ENCODE results near the gene SENP1.

SENP1 gene

DNA sequence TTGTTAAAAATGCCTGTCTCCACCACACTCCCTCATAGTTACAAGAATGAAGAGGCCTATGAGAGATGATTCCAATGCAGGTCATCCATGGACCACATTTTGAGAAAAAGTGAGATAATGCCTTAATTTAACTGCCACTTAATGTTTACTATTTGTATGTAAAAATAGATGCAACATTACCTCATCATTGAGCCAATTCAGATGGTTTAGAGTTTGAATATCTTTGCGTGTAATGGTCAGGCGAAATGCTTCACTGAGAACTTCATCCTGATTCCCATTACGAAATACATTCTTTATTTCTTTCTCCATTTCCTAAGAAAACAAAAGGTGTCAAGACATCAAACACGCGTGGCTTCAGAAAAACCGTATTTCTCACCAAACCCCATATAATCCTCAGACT, 42.3 kb downstream of the SENP1 start:
- DNase-seq = no peak

DNA sequence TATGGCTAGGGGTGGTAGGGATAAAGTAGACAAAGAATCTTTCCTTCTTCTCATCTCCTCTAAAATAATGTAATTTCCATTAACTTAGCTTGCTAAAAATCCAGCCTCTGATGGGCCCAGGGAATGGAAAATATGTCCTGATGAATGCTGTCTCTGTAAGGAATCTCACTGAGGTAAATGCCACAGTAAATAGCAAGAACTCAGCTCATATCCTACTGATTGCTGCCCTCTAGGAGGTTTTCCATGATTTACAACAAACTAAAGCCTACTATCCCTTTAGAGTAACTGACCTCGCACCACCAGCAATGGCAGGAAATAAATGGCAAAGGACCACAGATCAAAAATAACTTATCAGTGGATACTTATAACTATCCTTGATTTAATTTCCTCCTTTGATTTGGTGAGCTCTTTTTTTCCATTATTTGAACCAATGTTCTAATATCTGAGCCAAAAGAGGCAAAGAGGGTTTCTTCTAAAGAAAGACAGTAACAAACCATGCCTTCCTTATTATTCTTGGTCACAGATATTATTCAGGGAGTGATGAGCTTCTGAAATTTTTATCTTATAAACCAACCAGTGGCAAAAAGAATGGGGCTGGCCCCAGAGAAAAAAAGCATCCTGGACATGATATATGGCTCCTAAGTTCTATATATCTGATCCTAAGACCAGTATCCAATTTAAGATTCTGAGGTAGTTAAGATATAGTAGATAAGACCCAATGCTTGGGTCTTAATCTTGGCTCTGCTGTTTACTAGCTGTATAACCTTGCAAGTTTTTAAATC, 43.8 kb downstream of the SENP1 start:
- DNase-seq = no peak

DNA sequence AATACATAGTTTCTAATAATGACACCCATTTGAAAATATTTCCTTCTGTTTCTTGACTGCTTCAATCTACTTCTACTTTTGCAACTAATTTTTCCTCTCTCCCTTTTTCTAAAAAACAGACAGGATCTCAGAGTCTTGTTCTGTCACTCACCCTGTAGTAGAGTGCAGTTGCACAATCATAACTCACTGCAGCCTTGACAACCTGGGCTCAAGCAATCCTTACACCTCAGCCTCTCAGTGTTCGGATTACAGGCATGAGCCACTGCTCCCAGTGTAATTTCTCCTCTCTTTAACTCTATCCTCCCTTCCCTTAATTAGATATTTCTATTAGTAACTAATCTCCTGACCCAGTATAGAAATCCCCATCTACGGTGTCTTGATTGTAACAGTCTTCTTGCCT, 45.4 kb downstream of the SENP1 start:
- DNase-seq = no peak

DNA sequence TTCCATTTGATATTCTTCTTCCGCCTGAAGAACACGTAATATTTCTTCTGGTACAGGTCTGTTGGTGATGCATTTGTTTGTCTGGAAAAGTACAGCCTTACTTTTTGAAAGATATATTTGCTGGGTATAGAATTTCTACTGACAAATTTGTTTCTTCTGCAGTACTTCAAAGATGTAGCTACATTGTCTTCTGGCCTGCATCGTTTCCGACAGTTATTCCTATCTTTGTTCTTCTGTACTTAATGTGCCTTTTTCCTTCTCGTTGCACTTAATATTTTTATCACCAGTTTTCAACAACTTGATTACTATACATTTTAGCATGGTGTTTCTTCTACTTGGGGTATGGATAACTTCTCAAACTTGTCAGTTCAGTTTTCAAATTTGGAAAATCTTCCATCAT, 47.1 kb downstream of the SENP1 start:
- no peak for DNase-seq

DNA sequence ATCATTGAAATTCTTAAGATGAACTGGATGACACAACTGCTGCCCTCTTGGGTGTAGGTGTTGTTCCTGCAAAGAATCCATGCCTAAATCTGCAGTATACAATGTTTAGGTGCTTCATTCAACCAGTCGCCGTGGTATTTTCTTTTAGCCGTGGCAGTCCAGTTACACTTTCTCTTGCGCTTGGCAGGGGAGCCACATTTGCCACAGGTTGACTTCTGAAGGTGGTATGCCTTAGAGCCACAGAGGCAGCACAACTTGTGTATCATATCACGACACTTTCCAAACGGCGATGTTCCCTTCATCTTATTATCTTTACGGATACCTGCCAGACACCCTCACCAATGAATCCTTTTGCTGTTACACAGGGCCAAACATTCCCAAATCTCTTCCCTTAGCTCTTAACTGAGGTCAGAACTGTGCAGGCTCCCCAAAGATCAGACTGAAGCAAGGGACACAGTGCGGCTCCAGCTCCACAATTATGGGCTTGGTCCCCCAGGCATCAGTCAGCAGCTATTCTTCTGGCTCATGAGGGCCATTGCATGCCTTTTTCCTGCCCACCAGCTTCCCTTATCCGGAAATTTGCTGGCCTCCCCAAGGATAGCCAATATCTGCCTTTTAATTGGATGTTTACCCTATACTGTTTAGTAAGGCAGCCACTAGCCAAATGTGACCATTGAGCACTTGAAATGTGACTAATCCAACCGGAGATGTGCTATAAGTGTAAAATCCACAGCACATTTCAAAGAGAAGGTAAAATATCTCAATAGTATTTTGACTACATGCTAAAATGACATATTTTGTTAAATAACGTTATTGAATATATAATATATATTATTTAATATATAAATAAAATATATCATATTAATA, 50.7 kb downstream of the SENP1 start:
- DNase-seq = no peak

DNA sequence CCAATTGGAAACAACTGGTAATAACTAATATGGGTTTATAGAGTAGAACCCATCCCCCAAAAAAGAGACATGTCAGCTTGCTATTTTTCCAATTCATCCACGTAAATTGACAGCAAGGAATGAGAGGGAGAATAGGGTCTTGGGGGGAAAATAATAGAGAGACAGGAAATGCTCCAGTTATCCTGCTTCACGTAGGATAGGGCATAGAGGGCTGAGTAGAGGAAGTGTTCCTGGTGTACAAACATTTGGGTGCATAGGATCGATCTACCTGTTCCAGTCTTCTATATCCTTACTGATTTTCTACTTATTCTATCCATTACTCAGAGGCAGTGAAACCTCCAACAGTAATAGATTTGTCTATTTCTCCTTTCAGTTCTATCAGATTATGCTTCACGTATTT, 52.0 kb downstream of the SENP1 start:
- DNase-seq = no peak

DNA sequence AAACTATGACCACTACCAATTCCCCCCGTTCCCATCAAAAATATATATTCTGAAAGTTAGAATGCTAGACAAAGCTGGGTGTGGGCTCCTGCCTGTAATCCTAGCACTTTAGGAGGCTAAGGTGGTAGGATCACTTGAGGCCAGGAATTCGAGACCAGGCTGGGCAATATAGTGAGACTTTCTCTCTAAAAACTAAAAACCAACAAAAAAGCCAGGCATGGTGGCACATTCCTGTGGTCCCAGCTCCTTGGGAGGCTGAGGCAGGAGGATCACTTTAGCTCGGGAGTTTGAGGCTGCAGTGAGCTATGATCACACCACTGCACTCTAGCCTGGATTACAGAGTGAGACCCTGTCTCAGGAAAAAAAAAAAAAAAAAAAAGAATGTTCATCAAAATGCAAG, 52.8 kb downstream of the SENP1 start:
- DNase-seq = no peak

DNA sequence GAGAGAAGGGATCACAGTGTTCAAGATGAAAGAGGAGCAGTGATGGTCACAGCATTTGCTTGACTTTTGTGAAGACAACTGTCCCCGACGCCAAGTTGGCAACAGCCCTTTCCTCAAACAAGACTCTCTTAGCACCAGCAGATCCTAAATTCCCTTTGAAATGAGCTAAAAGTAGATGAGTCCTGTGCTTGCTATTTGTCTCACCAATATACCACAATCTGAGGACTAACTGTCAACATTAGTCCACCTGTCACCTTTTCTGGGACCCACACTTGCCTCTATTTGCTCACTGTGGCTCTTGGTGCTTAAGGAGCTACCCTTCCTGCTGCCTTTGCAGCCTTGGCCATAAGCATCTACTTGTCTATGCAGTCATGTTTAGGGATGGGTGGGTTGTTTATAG, 54.2 kb downstream of the SENP1 start:
- no peak for DNase-seq

DNA sequence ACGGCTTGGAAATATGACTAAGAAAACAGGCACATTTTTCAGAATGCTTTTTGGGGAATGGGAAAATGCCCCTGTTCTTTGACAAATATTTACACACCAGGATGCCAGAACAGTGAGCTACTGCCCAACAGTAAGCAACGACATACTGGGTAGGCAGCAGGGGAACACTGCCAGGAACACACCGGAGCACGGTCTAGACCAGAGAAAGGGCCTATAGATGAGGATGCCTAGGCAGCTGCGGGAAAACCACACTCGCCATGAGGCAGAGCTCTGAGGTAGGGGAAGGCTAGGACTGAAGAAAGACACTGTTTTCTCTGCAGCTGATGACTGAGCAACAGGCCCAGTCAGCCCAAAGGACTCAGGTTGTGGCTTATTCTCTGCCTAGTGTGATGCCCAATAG, 55.7 kb downstream of the SENP1 start:
- no peak for DNase-seq

DNA sequence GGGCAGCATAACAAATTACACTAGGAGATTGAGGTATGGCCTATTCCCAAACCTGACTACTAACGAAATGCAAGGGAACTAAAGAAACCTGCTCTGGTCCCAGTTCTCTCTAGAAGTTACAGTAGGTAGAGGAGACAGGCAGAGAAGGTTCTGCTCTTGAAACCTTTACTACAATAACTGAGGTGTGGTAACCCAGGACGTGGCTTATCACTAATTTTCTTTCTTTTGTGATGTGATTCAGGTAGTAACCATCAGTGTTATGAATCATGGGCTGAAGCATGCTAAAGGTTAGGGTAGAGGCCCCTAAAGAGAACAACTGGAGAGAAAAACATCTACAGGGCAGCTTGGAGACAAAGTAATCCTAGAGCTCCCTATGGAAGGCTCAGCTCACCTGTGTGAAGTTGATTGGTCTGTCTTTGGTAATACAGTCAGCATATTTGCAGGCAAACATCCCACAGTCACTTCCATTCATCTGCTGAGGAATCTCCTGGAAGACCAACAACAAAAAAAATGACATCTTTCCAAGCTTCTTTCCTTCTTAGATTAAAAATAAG, 59.8 kb downstream of the SENP1 start:
- no peak for DNase-seq

DNA sequence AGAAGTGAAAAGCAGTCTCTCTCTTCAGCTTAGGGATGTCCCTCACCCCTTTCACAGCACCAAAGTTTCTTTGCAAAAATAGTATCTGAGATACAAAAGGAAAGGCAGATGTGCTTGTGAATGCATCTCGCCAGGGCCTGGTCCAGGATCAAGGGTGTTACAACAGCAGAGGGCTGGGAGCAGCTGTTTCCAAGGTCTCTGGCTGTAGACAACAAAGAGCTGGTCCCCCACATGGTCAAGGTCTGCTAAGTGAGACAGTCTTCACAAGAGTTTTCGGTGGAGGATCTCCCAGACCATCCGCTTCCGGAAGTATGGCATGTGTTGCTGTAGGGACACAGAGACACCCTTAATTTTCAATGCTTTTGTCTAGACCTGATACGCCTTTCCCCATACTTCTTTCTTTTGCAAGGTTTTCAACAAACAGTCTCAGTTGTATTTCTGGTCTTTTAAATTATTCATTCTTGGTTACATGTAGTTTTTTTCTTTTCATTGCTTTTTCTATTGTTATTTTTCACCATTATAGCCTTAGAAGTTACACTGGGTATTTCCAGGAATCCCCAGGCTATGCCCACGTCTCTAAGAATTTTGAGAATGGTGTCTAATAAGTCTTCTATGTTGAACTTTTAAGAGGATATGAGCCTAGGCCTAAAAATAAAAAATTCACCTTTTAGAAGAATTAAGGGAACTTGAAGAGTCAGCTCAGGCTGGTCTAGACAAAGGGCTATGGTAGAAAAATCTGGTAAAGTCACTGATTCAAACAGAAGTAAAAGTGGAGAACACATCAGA, 60.6 kb downstream of the SENP1 start:
- no peak for DNase-seq

DNA sequence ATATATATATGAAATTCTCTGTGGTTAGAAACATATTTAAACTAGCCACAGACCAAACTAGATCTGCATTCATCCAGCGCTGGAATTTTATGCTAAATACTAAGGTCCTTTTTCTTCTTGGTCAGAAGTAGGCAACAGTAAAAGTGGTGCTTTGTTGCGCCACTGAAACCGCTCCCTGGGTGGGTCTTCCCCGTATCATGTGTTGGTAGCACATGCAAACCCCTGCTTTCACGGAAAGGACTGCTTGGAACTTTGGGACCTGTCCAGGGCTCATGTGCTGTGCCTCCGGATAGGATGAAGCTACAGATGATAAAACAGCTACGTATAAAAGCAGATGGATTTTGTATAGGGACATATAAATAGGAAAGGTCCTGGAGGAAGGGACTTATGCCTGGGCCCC, 61.5 kb downstream of the SENP1 start:
- no peak for DNase-seq

DNA sequence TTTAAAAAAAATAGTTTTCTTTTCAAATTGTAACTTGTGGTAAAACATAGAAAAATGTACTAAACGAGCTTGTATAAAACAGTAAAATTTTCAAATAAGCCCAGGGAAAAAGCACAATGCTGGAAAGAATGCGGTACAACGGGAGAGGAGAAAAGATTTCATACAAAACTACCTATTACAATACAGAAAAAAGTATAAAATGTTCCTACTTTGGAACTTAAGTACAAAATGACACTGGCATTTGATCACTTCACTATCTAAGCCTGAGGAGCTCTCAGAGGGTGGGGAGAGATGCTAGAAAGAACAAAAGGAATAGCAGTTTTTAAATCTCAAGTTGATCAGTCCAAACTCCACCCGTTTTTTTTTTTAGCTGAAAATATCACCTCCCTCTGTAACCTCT, 62.1 kb downstream of the SENP1 start:
- no peak for DNase-seq

DNA sequence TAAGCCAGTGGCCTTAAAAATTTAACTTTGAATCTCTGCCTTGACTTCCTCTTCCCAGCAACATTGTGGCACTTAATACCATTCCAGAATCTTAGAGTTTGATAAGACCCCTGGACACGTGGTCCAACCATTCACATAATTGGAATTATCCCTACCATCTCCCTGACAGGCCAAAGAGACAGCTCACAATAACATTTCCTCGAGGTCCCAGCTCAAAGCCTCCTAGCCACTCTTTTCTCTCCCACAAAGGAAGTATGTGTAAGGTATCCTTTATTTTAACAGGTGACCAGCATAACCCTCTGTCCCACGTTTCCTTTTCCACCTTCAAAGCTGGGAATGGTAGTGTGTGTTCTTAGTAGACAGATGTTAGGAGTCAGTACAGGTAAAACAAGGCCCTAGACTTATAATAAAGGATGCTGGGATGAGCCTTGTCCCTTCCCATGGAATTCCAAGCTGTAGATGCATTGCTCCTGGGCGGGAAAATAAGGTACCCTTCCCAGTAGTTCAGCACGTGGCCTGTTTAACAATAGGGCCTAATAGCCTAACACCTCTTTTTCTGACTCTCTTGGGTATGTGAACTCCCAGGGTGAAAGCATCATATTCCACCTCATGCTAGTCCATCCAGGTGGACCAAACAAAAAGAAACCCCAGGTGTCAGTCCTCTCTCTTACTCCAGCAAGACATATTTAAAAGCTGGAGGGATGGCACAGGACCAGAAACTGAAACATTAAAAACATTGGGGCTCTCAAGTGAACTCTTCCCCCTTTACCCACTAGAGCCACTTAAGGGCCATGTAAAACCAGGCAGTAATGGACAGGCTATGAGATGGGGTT, 64.1 kb downstream of the SENP1 start:
- DNase-seq = no peak

DNA sequence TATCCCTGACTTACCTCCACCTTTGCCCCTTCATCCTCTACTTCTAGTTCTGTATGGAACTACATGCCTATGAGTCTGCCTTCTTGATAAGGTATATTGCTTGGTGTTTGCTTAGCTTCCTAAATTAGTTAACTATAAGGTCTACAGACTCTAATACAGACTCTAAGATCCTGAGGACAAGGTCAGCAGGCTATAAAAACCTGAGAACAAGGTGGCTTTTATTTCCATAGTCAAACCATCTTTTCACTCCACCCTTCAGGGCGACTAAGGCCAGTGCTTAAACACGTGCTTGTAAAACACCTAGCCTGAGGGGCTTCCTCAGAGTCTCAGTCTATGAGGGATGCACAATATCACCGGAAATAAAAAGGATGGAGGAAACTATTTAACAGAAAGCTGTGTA, 65.5 kb downstream of the SENP1 start:
- DNase-seq = no peak

DNA sequence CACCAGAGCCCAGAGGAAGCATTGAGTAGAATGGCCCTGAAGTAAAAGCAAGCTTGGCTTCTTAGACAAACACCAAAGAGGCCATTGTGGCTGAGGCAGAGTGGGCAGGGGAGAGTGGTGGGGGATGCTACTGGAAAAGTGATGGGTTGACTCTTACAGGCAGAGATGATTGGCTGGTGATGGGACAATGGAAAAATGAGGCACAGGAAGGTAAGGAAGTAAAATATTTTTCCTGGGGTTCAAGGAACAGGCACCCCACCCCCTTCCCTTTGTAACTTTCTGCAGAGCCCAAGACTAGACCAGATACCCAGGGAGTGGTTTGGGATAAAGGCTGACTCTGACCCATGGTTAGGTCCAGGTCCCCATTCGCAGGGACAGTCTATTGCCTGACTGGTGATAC, 66.7 kb downstream of the SENP1 start:
- DNase-seq = no peak

DNA sequence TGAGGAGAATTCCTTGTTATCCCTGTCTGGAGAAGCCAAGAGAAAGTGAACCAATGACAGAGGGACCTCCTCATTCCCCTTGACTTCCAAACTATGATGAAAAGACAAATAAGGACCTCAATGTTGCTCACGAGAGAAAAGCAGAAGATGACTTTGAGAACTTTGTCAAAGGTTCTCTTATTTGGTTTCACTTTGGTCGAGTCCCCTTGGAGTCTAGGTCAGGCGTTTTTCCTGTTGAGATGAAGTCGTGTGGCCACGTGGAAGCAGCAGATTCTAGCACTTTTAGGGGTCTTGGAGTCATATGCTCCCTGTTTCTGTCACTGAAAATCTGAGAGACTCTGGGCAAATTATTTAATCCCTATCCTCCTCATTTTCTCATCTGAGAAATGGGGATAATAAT, 67.8 kb downstream of the SENP1 start:
- DNase-seq = no peak

DNA sequence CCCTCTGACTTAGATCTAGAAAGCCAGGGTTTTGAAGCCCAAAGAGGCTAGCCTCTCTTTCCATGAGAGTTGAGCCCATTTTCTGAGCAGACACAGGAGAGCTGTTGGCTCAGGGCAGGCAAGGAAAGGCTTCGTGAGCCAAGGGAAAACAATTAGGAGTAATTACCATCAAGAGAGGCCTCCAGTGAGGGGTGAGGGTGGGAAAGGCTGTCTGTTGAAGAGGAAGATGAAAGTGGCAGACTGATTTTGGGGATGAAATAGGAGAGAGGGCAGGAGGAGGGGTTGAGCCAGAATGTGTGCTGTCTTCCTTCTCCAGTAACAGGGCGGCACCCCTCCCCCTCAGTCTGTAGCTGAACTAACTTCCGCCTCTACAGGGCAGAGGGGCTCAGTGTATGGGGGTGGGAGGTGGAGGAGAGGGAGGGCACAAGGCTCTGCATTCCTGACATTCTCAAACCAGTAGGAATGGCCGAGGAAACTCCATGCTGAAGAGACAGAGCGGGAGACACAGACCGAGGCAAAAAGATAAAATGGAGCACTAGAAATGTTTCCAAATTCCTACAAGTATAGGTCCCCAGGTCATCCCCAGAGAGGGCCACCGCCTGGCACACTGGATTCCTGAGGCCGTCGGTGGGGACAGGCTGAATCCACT, 68.5 kb downstream of the SENP1 start:
- DNase-seq = no peak

DNA sequence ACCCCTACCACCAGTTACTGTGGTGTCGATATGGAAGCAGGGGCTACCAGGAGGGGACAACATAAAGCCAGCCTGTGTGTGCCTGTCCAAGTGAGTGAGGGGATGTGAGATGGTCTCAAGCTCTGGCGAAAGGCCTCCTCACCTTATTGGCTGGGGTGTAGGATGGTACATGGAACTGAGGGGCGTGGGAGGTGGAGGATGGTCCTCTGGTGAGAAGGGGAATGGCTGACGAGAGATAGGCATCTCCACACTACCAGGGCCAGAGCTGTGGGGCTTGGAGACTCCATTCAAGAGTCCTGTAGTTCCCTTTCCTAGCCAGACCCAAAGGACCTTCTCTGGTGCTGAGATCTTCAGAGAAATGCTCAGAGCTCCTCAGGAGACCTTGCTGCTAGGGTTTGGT, 69.1 kb downstream of the SENP1 start:
- DNase-seq = no peak

DNA sequence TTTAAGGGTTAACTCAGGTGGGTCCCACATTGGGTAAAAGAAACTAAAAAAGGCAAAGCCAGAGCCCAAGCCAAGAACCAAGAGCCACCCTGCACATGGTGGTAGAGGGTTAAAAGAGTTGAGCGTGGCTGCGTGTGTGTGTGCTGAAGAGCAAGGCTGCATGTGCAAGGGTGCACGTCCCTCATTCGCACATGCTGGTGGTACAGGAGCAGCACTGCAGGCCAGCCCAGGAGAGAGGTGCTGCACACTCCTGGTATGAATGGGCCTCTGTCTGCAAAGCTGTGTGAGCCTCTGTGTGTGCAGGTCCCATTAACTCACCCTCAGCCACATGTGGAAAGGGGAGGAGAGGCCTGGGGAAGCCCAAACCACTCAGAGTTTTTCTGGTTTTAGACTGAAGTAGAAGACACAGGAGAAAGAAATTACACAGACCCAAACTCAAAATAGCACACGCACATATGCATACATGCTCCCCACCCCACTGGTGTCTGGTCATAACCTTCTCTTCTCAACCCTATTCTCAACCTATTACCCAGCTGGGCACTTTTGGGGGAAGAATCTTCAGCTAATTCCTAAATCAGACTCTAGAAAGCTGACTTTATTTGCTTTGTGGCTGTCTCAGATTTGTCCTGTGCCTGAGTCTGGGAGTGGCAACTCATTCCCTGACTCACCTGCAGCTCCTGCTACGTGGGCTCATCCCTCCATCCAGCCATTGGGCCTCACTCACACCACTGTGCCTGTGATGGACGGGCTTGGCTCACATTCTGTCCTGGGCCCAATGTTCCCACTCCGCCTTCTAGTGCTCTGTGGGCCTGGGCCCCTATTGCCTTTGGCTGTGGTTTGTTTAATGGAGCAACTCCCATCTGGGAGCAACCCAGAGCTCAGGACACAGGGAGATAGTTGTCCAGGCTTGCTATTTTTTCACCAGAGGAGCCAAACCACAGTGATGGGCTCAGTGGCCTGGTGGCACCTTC, 70.8 kb downstream of the SENP1 start:
- DNase-seq = no peak

DNA sequence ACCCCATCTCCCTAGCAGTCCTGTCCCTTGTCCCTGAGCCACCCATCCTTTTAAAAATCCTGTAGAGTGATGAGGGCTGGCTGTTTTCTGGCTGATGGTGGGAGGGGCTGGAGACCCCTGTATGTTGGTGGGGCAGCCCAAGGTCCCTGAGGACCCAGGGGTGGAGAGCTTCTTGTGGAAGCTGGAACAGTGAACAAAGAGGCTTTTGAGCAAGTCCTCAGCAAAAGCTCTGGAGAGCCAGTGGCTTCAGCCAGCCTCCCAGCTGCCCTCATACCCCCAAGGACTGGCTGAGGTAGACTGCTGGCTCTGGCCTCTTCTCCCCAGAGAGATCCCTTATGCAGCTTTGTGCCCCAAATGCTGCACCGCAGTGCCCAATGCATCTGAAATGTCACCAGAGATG, 72.4 kb downstream of the SENP1 start:
- DNase-seq = no peak

Data from activated T-cell treated with anti-CD3 and anti-CD28 coated beads for 4 hours (primary cell).